ENCODE measurements around the gene ZNF784.

Gene ZNF784

DNA sequence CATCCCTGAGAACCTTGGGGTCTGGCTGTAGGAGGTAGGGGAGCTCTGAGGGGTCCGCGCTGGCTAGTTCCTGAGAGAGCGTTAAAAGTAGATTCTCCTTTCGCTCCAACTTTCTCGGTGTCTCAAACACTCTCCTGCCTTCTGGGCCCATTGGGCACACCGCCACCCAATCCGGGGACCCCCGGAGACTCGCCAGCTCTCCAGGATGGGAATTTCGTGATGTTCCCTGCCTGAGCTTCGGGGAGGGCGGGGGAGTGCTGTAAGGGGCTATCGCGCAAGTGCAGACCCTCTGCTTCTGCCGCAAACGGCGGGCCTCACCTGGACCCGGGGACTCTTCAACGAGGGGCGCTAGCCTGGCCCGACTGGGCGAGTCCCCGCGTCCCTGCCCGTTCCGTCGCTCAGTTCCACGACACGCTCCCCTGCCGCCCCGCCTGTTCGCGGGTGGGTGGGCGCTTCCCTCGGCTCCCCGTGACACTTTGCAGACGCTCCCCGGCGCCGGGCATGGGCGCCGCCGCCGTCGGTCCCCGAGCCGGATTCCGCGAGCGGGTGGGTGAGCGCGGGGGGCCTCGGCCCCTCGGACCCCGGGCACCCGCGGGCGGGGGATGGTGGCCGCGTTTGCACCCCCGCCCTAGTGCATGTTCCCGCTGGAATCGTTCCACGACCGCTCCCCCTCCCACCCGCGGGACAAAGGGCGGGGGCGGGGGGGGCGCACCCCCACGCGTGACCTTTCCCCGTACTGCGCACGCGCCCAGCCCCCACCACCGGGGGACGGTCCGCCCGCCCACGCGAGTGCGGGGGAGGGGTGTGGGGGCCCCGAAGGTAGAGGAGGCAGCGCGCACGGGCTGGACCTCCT is 23.6 kb upstream of the ZNF784 start, which contains the start of gene CCDC106:
TSS of gene CCDC106 (plus strand) at position 481 of the 853 bp plus-strand sequence. CDS start 835 bp downstream, outside the sequence.
- peaks cover 8% of the 10 kb centered on the region for H3K36me3 ChIP-seq (replicated peaks)
- in situ Hi-C loops (cut with HindIII; ENCODE audit: low pct_ligation_motif_present, low sequenced_read_pairs) = no loop called here
- peak; percentile 60 for DNase-seq
- peak within 1 kb of the TSS; percentile 70 for H3K27ac ChIP-seq
- H3K27me3 ChIP-seq (replicated peaks) = no peaks in the 10 kb centered on the region
- TF ChIP-seq, protein P1, sequence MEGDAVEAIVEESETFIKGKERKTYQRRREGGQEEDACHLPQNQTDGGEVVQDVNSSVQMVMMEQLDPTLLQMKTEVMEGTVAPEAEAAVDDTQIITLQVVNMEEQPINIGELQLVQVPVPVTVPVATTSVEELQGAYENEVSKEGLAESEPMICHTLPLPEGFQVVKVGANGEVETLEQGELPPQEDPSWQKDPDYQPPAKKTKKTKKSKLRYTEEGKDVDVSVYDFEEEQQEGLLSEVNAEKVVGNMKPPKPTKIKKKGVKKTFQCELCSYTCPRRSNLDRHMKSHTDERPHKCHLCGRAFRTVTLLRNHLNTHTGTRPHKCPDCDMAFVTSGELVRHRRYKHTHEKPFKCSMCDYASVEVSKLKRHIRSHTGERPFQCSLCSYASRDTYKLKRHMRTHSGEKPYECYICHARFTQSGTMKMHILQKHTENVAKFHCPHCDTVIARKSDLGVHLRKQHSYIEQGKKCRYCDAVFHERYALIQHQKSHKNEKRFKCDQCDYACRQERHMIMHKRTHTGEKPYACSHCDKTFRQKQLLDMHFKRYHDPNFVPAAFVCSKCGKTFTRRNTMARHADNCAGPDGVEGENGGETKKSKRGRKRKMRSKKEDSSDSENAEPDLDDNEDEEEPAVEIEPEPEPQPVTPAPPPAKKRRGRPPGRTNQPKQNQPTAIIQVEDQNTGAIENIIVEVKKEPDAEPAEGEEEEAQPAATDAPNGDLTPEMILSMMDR (IDR thresholded peaks at IDR 0.05; ENCODE audit: low read depth, low read length, missing control alignments) = no peak
- H3K4me3 ChIP-seq (ENCODE audit: low read depth, low read length) = peak within 1 kb of the TSS; percentile 70

DNA sequence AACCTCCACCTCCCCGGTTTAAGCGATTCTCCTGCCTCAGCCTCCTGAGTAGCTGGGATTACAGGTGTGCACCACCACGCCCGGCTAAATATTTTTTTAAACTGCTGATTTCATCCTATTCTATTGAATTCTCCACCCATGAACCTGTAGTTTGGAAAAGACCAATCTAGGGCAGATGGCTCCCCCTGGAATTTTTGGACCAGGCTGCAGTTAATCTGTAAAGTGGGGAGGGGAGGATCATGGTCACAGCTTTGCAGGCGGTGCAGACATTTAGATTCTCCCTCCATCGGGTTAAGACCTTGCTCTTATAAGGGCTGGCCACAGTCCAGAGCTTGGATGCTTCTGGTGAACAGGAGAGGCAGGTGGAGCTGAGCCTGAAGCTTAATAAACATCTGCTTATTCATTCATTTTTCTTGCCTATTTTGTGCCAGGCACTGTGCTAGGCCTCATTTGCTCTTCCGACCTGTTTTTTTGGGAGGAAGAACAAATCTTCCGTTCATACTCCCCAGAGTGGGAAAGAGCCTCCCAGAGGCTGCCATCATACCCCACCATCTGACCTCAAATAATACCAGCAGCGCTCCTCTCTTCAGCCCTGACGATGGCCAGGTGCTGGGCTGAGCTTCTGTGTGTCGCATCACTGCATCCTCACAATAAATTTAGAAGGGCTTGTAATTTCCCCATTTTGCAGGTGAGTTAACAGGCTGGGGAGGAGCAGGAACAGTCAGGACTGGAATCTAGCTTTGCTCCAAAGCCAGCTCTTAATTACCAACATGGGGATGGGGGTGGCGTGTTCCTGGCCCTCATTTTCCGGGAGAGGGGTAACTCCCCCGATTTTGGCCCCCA is 22.7 kb upstream of the ZNF784 start:
- Histone ChIP-seq H3K27me3 (replicated peaks) (no peaks in the 10 kb centered on the region), H3K36me3 (replicated peaks) (peaks cover 8% of the 10 kb centered on the region), H3K4me3 (ENCODE audit: low read depth, low read length) (peak overlapping the region; percentile 70), H3K27ac (no peak overlapping the region)
- in situ Hi-C loops (cut with HindIII; ENCODE audit: low pct_ligation_motif_present, low sequenced_read_pairs) = no loop called here
- DNase-seq = no peak
- TF ChIP-seq, protein P1 (IDR thresholded peaks at IDR 0.05; ENCODE audit: low read depth, low read length, missing control alignments) = no peak

DNA sequence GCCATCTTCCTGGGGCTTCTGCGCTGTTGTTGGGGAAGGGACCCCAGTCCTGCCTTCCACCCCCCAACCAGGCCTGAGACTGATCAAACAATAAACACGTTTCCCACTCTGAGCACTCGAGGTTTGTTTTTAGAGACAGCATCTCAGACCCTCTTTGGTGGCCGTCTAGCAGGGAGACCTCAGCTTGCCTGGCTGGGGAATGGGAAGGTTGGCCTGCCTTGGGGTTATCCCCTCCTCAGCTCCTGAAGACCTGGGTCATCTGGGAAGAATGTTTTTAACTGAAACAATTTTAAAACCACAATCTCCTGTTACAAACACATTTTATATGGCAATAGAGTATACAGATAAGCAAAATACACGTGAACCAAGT is 21.1 kb upstream of the ZNF784 start:
- Histone ChIP-seq H3K27ac (no peak overlapping the region), H3K36me3 (replicated peaks) (peaks cover 8% of the 10 kb centered on the region), H3K4me3 (ENCODE audit: low read depth, low read length) (no peak overlapping the region), H3K27me3 (replicated peaks) (no peaks in the 10 kb centered on the region)
- TF ChIP-seq, protein P1 (IDR thresholded peaks at IDR 0.05; ENCODE audit: low read depth, low read length, missing control alignments) = no peak
- no peak for DNase-seq
- in situ Hi-C loops (cut with HindIII; ENCODE audit: low pct_ligation_motif_present, low sequenced_read_pairs) = no loop called here

DNA sequence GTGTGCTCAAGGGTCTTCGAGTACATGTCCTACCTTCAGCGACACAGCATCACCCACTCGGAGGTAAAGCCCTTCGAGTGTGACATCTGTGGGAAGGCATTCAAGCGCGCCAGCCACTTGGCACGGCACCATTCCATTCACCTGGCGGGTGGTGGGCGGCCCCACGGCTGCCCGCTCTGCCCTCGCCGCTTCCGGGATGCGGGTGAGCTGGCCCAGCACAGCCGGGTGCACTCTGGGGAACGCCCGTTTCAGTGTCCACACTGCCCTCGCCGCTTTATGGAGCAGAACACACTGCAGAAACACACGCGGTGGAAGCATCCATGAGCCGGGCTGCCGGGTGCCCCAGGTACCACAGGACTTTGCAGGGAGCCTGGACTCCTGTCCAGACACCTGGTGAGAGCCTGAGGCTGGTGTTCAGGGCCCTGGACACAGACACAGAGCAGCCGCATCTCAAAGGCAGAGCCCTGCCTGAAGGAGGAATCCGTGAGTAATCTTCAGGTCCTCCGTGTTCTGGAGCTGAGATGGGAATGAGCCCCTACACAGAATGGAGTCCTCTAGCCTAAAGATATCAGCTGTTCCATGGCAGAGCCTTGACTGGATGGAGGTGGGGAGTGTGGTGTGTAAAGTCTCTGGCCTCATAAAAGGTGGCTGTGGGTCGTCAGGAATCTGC is 20.6 kb upstream of the ZNF784 start:
- H3K4me3 ChIP-seq (ENCODE audit: low read depth, low read length) = peak overlapping the region; percentile 80
- no peaks in the 10 kb centered on the region for H3K27me3 ChIP-seq (replicated peaks)
- in situ Hi-C loops (cut with HindIII; ENCODE audit: low pct_ligation_motif_present, low sequenced_read_pairs) = no loop called here
- no peak for DNase-seq
- H3K27ac ChIP-seq = no peak overlapping the region
- TF ChIP-seq, protein P1 (IDR thresholded peaks at IDR 0.05; ENCODE audit: low read depth, low read length, missing control alignments) = no peak
- H3K36me3 ChIP-seq (replicated peaks) = peaks cover 8% of the 10 kb centered on the region

DNA sequence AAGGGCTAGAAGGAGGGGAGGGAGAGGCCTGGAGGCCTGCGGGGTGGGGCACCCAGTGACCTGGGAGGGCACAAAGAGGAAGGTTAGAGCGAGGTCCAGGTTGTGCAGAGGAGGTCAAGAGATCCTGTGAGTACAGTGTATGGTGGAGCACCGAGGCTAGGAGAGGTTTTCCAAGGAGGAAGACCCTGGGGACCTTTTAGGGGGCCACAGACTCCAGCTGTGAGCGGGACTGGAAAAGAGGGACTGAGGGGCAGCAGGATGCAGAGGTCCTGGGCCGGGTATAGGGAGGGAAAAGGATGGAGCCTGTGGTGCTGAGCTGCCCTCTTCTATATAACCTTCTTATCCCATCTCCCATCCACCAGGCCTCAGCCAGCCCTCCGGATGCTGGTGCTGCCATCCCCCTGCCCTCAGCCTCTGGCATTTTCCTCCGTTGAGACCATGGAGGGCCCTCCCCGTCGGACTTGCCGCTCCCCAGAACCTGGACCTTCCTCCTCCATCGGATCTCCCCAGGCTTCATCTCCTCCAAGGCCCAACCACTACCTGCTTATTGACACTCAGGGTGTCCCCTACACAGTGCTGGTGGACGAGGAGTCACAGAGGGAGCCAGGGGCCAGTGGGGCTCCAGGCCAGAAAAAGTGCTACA is 19.9 kb upstream of the ZNF784 start:
- TF ChIP-seq, protein P1 (IDR thresholded peaks at IDR 0.05; ENCODE audit: low read depth, low read length, missing control alignments) = no peak
- in situ Hi-C loops (cut with HindIII; ENCODE audit: low pct_ligation_motif_present, low sequenced_read_pairs) = no loop called here
- Histone ChIP-seq H3K4me3 (ENCODE audit: low read depth, low read length) (peak overlapping the region; percentile 80), H3K27me3 (replicated peaks) (no peaks in the 10 kb centered on the region), H3K27ac (peak overlapping the region; percentile 19), H3K36me3 (replicated peaks) (peaks cover 8% of the 10 kb centered on the region)
- no peak for DNase-seq

Measured in brain microvascular endothelial cell (primary cell).